Gastroesophageal sphincter (tissue), 3 donors: ENCODE measurements around the gene DNAJC1.

Experiments used
- EP300 ChIP-seq: sonication (generic); formaldehyde crosslinking; IDR thresholded peaks from one replicate; pipeline ENCODE4 v1.6.1; 2017; ENCODE audit warnings: antibody characterized with exemption, mild to moderate bottlenecking
- POLR2A ChIP-seq, 2 donors: fragments of 450-650 bp; IDR thresholded peaks; one replicate each; pipeline ENCODE4 v1.6.1; 2017; ENCODE audit warnings: antibody characterized with exemption in 2 of 2, mild to moderate bottlenecking in 2 of 2, moderate library complexity in 1 of 2
- POLR2AphosphoS5 ChIP-seq: sonication (generic); formaldehyde crosslinking; IDR thresholded peaks from one replicate; pipeline ENCODE4 v1.6.1; 2017; ENCODE audit warnings: antibody characterized with exemption
- TF ChIP-seq, protein P1 (sequence below), 4 experiments: fragments of 200-600 bp in 2 of 4; fragments of 450-650 bp in 2 of 4; sonication (generic) in 1 of 4; IDR thresholded peaks; one replicate each; pipeline ENCODE4 v1.5.1; 2017 to 2019; ENCODE audit warnings: antibody characterized with exemption in 4 of 4, mild to moderate bottlenecking in 2 of 4, moderate library complexity in 2 of 4

DNA sequence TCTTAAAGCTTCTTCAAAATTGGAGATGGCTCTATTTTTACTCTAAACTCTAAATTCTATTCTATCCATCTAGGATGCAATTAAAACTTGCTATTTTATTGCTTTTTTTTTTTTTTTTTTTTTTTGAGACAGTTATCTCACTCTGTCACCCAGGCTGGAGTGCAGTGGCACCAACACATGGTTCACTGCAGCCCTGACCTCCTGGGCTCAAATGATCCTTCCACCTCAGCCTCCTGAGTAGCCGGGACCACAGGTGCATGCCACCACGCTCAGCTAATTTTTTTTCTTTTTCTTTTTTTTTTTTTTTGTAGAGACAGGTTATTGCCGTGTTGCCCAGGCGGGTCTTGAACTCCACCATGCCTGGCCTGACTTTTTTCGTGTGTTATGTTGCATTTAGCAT lies 41.2 kb downstream of the DNAJC1 start:
- TF ChIP-seq, protein P1, sequence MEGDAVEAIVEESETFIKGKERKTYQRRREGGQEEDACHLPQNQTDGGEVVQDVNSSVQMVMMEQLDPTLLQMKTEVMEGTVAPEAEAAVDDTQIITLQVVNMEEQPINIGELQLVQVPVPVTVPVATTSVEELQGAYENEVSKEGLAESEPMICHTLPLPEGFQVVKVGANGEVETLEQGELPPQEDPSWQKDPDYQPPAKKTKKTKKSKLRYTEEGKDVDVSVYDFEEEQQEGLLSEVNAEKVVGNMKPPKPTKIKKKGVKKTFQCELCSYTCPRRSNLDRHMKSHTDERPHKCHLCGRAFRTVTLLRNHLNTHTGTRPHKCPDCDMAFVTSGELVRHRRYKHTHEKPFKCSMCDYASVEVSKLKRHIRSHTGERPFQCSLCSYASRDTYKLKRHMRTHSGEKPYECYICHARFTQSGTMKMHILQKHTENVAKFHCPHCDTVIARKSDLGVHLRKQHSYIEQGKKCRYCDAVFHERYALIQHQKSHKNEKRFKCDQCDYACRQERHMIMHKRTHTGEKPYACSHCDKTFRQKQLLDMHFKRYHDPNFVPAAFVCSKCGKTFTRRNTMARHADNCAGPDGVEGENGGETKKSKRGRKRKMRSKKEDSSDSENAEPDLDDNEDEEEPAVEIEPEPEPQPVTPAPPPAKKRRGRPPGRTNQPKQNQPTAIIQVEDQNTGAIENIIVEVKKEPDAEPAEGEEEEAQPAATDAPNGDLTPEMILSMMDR (IDR thresholded peaks at IDR 0.05) = no peak
- no peak for TF ChIP-seq POLR2AphosphoS5
- TF ChIP-seq EP300 = no peak
- TF ChIP-seq POLR2A (IDR thresholded peaks at IDR 0.05) = no peak
